NCI-H526 (cell line): Measurements from ENCODE around the gene AGBL1.

ENCODE experiments used
- DNase-seq, 2 experiments: peaks; one replicate each; lab custom pipeline; 2025; lab: John Stamatoyannopoulos, UW

Gene AGBL1

DNA sequence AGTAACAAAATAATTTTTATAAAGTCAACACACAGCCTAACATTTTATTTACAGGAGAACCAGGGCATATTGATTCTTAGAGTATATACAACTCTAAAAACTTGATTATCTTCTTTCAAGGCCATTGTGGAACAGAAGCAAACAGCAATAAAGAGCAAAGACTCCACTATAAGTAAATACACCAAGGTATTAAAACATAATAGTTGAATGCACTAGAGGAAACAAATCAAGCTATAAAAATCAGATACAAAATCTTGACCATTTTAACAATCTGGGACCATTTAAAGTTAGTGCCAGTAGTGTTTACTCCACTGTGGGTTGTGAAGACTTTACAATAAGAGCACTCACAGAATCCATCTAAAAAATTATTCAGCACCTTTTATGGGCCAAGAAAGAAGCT lies 323.6 kb downstream of the AGBL1 start:
- DNase-seq: no peak

DNA sequence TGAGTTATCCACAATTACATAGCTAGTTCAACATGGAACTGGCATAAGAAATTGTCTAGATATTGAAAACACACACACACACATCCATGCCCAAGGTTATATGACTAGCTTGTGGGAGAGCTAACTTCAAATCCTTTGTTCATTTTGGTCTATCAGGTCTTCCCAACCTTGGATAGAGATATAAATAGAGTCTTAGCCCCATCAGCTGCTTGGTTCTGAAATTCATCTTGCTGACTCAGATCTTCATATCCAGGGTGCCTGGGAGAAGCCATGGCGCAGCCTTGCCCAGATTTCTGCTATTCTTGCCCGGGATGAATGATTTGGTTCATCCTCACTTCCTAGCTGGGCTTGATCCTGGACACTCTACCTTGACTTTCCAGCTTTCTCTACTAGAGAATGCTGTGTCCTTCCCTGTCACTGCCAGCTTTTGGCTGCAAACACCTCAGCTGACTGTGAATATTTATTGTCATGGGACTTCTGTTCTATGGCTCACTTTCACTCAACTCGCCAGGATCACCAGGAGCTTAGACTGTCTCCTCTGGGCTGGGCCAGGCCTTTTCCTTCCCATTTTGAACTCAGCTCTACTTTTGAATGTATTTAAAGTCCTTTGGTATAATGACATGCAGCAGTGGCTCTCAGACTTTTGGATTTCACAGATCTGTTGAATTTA lies 324.4 kb downstream of the AGBL1 start:
- DNase-seq: no peak

DNA sequence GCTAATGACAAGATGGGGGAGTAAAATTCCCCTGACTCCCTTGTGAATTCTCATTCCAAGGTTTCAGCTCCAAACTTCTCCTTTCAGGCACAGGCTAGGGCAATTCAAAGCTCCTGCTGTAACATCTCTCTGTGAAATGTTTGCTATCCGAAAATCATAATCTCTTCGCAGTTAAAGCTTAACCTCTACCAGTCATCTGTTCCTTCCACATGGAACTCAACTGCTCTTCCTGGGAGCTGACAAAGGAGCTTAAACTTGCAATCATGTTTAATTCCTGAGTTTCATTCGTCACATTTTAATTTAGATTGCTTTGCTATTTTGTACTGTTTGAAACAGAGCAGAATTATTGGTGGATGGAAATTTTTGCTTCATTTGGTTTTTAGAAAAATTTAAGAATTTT lies 328.6 kb downstream of the AGBL1 start:
- DNase-seq: no peak

DNA sequence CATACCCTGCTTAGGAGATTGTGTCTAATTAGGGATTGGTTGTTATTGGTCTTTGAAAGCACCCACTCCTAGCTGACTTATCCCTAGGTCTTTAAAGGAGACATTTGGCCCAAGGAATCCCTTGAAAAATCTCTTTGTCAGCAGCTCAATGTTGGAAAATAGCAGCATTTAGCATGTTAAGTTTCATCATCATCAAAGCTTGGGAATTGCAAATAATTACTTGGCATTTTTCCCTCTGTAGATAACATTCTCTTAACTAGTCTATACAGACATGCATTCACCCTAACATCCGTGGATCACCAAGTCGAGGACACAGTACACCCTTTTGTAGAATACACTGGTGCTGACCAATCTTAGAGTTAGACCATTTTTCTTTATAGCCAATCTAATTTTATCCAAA lies 332.2 kb downstream of the AGBL1 start:
- DNase-seq: no peak

DNA sequence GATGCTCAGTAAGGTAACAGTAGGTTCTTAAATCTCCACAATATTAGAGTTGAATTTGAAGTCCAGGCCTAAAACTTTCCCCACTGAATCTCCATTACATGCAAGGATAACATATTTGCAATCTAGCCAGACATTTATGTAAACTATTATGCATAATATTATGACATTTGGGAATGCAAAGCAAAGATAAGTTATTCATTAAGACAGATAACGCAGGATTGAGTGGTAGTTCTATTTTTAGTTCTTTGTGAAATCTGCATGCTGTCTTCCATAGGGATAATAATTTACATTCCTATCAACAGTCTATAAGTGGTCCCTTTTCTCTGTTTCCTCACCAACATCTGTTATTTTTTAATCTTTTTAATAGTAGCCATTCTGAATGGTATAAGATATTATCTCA lies 333.5 kb downstream of the AGBL1 start:
- peak; percentile 3 to 9 for DNase-seq

DNA sequence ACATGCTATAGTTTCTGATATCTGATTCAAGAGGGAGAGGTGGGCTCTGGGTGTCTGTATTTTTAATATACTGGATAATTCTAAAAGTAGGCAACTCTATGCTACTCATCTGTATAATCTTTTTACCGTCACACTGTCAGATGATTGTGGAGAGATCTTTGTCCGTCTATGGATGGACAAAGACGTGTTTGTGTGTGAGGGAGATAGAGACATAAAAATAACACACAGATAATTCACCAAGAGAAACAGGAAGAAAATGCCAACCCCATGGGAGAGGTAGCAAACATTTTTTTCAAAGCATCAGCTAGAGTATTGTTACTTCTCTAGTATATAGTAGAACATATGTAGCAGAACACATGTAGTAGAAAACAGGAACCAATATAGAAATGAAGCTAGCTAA lies 346.1 kb downstream of the AGBL1 start:
- no peak for DNase-seq

DNA sequence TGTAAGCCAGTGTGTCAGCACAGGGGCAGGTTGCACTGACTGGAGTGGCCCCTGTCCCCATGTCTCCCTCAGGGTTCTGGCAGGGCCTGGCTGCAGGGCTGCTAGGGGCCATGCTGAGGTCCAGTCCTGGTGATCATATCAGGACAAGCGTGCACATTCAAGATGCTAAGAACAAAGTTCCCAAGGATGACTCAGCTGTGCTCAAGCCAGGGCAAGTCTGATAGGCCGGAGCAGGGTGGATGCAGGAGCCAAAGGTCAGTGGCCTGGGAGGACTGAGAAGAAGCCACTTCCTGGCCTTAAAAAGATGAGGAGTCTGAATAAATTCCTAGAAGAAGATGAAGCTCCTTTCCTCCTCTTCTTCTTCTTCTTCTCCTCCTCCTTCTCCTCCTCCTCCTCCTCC lies 353.2 kb downstream of the AGBL1 start:
- DNase-seq: no peak

DNA sequence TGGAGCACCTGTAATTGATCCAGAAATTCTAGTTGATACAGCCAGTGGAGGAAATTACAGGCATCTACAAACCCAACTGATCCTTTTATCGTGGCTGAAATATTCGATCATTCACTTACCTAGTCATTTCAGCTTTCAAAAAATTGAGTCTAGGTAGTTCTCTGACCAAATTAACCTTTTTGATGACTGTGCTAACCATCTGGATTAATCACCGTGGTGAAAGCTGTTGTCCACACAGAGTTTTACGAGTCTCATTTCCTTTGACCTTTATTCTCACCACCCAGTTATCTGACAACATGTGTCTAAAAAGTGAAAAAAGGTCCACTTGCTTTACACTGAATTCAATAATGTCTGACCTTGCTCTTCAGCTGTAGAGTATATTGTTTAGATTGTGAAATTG lies 354.3 kb downstream of the AGBL1 start:
- DNase-seq: no peak

DNA sequence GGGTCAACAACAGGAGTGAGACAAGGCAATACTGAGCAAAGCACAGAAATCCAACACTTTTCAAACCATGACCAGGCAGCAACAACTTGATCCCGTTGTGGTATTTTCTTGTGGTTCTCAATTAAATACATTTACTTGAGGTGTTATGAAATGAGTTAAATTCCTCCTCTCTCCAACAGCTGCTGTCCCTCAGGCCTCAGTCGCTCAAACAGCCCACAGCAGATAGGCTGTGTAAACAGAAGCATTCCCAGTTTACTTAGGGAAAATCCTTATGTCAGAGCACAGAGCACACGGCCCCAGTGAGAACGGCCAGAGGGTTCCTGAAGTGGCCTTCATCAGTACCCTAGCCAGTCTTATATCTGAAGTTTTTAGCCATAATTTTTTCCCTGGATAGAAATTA lies 359.9 kb downstream of the AGBL1 start:
- peak; percentile 64 to 84 for DNase-seq

DNA sequence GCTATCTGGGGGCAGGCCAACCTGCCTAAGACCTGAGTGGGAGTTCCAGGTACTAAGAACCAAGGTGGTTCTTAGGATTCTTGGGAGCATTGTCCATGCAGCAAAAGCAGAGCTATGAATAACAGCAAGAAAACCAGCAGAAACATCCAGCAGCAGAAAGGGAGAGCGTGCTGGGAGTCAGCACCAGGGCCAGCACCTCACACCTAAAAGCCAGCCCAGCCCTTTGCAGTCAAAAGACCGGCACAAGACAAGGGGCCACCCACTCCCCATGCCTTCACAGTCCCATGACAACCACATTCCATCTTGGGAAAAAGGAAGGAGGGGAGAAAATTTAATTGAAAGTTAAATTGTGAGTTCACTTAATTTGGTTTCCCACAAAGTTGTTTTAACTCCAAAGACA lies 364.9 kb downstream of the AGBL1 start:
- DNase-seq: no peak

DNA sequence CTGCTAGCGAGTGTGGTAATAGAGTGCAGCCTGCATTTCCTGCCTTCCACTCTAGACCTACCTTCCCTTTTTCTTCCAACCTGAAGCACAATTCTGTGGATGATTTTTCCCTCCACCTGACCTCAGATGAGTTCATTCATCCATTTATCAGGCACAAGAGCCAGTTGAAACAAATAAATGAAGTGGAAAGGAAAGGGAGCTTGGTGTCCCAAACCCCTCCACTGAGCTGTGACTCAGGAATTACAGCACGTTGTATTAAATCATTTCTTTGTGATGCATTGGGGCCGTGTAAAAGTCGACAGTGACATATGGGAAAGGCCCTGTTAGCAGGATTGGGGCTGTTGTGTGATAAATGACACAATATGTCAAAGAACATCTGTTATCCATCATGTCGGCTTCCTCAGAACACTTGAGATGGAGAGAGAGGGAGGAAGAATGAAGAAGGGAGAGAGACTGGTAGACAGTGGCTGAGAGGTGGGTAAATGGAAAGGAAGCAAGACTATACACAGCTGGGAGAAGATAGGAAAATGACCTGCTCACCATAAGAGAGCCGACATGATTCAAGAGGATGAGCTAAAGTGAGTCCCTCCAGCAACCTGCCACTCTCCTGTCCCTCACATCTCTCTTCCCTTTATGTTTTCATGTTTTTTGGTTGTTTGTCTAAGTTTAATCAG lies 366.0 kb downstream of the AGBL1 start:
- no peak for DNase-seq

DNA sequence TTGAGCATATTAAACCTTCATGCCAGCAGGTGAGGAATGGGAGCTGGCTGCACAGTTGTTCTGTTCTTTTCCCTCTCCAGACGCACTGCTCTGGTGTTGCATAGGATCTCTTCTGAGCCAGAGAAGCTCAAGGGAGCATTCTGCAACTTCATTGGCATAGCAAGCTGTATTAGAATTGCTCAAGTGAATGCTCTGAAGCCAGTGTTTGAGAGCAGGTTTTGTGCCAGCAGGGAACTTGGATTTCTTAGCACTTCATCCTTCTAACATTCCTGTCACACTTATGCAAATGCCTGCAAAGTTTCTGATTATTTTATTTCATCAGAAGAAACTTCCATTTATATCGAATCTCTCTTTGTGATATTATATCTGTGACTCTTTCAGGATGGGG lies 366.6 kb downstream of the AGBL1 start:
- DNase-seq: no peak

DNA sequence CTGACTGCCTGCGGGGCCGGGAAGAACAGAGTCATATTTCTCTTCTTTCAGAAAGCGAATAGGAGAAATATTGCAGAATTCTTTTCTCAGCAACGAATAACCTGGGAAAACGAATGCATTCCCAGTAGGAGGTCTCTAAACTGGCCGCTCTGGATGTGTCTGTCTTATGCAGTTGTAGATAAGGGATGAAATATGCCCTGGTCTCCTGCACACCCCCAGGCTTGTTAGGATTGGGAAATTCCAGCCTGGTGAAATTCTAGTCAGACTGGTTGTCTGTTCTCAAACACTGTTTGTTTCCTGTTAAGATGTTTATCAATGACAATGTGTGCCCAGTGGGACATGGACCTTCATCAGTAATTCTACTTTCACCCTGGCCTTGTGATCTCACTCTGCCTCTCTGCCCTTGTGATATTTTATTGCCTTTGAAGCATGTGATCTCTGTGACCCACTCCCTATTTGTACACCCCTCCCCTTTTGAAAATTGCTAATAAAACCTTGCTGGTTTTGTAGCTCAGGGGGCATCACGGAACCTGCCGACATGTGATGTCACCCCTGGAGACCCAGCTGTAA lies 385.9 kb downstream of the AGBL1 start:
- DNase-seq: peak in 1 of 2 experiments; percentile 3

DNA sequence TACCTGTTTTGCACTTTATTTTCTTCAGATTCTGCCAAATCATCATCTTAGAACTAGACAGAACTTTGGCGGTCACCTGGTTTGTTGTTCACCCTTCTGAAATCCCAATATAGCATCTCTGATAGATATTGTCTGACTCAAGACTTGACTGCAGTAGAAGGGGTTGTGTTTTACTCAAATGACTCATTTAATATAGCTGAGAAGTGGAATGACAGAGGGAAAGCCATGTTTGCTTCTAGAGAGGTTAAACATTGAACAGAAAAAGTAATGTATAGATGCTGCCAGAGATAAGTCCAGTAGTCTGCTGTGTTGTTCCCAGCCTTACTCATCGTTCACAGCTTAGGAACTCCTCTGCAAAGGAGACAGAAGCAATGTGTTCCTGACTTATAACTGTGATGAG lies 402.0 kb downstream of the AGBL1 start:
- DNase-seq: no peak

DNA sequence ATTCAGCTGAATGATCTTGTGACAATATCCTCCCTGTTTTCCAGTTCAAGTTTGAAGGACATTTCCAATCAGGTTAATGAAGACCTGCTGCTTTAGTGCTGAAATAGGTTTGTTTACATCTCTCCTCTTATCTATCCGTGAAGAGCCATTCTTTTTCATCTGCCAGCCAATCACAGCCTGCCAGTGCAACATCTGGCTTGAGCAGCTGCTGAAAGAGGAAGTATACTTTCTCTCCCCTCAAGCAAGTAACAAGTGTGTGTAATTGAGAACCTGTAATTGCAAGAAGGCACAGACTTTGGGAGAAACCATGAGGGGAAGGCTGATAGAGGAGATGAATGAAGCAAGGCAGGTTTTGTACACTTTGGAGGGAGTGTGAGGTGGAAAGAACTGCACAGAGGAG lies 404.3 kb downstream of the AGBL1 start:
- DNase-seq: no peak

DNA sequence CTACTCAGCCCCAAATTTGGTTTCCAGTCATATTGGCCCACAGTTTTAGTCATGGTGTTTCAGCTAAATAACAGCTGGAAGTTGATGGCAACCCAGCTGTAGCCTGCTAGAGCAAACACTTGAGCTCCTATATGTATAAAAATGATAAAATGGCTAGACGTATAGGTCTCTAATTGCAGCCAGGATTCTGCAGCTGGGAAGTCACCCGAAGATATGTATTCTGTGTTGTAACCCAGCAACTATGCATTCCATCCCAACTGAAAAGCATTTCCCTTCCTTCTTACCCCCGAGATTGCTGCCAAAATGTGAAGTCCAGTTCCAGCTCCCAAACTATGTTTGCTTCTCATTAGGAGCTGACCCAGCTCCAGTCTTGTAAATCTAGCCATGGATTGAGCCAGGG lies 408.4 kb downstream of the AGBL1 start:
- no peak for DNase-seq

DNA sequence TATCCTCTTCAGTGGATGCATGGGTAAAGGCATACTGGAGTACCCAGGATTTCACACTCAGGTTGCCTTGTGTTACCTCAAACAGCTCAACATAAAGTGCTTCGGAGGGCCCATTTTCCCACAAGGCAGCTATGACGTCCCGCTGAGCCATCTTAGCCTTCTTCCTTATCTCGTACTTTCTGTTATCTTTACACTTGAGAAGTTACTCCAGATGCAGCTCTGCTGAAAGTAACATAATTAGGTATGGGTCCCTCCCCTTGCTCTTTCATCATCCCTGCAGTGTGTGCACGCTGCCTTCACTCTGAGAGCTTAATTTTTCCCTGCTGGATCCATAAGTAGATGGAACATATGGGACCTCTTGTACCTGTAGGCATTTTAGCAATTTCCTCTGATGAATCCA lies 410.3 kb downstream of the AGBL1 start:
- no peak for DNase-seq

DNA sequence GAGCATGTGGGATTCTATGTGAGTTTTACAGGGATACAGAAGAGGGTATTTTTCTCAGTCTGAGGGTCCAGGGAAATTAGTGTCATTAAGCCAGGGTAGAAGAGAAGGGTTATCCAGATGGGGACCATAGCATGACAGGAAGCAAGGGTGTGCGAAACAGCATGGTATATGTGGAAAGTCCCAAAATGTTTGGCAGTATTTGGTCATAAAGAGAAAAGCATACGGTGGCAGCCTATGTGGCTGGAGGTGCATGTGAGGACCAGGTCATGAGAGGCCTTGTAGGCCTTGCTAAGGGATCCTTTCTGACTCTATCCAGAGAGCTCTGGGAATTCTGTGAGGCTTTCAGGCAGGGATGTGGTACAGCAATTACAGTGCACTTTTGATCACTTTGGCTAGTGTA lies 411.4 kb downstream of the AGBL1 start:
- DNase-seq: no peak

DNA sequence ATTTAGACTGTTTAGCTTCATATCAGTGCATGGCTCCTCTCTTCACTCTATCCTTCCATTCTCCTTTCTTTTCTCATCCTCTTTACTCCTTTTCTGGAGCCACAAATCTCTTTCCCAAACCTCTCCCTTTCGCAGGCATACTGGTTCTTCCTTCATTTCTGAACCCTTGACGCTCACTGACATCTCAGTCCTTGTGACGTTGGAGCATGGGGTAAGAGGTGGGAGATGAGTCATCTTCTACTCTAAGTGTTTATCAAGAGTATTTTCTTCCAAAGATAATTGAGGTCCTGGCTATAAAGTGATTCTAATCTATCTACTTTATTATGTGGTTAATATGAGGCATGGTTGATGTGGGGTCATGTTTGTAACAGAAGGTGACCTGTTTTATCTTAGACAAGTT lies 414.2 kb downstream of the AGBL1 start:
- no peak for DNase-seq

DNA sequence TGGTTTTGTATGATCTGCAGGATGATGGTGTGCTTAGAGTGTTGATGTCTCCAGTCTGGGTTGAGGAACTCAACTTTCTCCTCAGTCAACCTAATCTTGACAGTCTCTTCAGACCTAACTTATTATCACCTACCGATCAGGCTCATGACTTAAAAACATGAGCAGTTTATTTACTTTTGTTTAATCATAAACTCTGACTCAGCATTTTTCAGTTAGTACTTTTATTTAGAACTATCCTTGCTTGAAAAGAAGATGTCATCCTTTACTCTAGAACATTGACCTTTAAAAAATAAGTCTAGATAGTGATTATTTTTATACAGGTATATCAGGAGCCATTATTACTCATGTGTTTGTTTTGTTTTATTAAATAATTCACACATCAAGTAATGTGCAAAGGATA lies 414.8 kb downstream of the AGBL1 start:
- no peak for DNase-seq

DNA sequence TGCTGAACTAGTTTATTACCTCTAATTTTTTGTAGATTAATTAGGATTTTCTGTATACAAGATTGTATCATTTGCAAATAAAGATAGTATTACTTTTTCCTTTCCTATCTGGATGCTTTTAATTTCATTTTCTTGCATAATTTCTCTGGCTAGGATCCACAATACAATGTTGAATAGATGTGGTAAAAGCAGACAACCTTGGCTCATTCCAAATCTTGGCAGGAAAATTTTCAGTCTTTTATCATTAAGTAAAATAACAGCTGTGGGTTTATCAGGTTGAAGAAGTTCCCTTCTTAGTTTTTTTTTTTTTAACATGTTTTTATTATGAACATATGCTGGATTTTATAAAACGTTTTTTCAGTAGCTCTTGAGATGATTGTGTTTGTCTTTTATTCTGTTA lies 422.6 kb downstream of the AGBL1 start:
- no peak for DNase-seq

DNA sequence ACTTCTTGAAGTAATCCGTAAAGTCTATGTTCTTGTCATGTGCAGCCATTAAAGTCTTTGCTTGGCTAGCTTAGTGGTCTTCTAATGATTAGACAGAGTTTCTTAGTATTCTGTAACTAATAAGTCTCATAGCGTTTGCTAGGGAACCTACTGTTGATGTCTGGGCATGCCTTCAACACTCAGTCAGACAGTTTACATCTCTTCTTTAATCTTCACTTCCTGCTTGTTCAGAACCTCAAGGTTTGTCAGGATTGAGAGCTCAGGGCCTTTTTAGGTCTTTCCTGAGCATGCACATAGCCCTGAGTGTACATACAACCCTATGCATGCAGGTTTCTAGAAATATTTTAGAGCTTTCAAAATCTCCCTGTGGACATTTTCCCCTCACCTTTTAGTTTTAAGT lies 426.3 kb downstream of the AGBL1 start:
- DNase-seq: no peak

DNA sequence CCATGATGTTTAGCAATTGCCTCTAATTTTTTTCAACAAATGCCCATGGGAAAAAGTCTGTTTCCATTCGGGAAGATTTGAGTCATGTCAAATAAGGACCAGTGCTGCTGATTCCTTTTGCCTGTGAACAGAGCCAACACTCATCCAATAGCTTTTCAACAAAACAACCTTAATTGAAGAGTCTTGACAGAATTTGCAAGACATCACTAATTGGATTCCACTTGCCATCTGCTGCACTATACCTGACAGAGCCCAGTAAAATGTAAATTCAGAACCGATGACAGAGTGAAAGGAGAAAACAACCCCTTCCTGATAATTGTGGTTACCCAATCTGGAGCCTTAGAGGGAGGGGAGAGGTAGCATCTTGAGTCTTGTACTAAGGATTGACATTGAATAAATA lies 426.7 kb downstream of the AGBL1 start:
- DNase-seq: no peak

DNA sequence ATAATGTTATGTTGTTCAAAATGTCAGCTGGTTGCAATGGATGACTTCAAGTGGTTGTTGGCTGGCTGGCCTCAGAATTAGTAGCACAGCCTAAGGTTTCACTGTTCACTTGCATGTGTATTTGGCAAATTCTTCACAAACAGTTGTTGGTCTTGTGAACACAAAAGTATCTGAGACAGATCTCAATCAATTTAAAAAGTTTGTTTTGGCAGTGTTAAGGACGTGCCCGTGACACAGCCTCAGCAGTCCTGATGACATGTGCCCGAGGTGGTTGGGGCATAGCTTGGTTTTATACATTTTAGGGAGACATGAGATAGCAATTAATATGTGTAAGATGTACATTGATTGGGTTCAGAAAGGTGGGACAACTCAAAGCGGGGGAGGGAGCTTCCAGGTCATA lies 436.0 kb downstream of the AGBL1 start:
- DNase-seq: no peak
